Fibroblast of lung (primary cell): ENCODE data around the gene PRSS22.

ENCODE experiments used
- CTCF ChIP-seq, 2 donors: IDR thresholded peaks in 1 of 2; conservative IDR thresholded peaks in 1 of 2; 1 replicate in 1 of 2; 2 replicates in 1 of 2; pipeline ENCODE4 v1.5.1; 2011 to 2012; ENCODE audit warnings: low read length in 2 of 2, control low read depth in 1 of 2, inconsistent platforms in 1 of 2, low read depth in 1 of 2, mild to moderate bottlenecking in 1 of 2
- EZH2 ChIP-seq: IDR thresholded peaks from 2 replicates; pipeline ENCODE4 v1.5.1; 2012; ENCODE audit warnings: low read length, control low read depth, mild to moderate bottlenecking; ENCODE audit errors: missing control alignments

- TF ChIP-seq EZH2, result no peak
- no peak for TF ChIP-seq CTCF (conservative IDR thresholded peaks at IDR 0.05 in 1 of 2, IDR thresholded peaks at IDR 0.05 in 1 of 2; ENCODE audit: low read depth in 1 of 2, low read length in 2 of 2)
These were observed 22.1 kb downstream of the PRSS22 start for GRCh38 chr16:2835638-2836493.
